HepG2 (cell line): ENCODE data around the gene NPIPB6. TPM values are rescaled to one million over a fixed set of nuclear protein-coding genes. Genes with fewer than 3 reads are reported as not detected.

Source experiments
- ARNTL ChIP-seq: sonication (generic); formaldehyde crosslinking; IDR thresholded peaks from 2 replicates; pipeline ENCODE4 v1.4.0; 2020; ENCODE audit warnings: mild to moderate bottlenecking, missing genetic modification reagents
- EHMT2 ChIP-seq: fragments of 200-600 bp; sonication (generic); IDR thresholded peaks from 2 replicates; pipeline ENCODE4 v1.7.0; 2017; ENCODE audit warnings: antibody characterized with exemption, low read depth, low read length, borderline replicate concordance
- GABPA ChIP-seq, 2 experiments: IDR thresholded peaks; 2 replicates each; pipeline ENCODE4 v1.6.1; 2011 to 2016; ENCODE audit warnings: low read depth in 2 of 2, low read length in 1 of 2, missing biosample characterization in 1 of 2, missing genetic modification characterization in 1 of 2
- MEF2D ChIP-seq: sonication (generic); formaldehyde crosslinking; IDR thresholded peaks from 2 replicates; pipeline ENCODE4 v1.5.1; 2020; ENCODE audit warnings: mild to moderate bottlenecking, missing genetic modification reagents
- RNF219 ChIP-seq: sonication (generic); formaldehyde crosslinking; IDR thresholded peaks from 2 replicates; pipeline ENCODE4 v1.5.0; 2020; ENCODE audit warnings: mild to moderate bottlenecking, missing genetic modification reagents
- SETDB1 ChIP-seq: sonication (generic); formaldehyde crosslinking; IDR thresholded peaks from 2 replicates; pipeline ENCODE4 v1.5.1; 2020; ENCODE audit warnings: missing genetic modification reagents, mild to moderate bottlenecking, borderline replicate concordance
- SOX5 ChIP-seq: IDR thresholded peaks from 2 replicates; pipeline ENCODE4 v1.6.1; 2016; ENCODE audit warnings: borderline replicate concordance
- SP140L ChIP-seq: sonication (generic); formaldehyde crosslinking; IDR thresholded peaks from 2 replicates; pipeline ENCODE4 v1.4.0; 2020; ENCODE audit warnings: missing genetic modification reagents, borderline replicate concordance
- ZEB1 ChIP-seq: IDR thresholded peaks from 2 replicates; pipeline ENCODE4 v1.6.1; 2012; ENCODE audit warnings: mild to moderate bottlenecking, low read depth, inconsistent platforms; ENCODE audit not compliant: insufficient replicate concordance
- ZIK1 ChIP-seq: sonication (generic); formaldehyde crosslinking; IDR thresholded peaks from 2 replicates; pipeline ENCODE4 v1.5.0; 2020; ENCODE audit warnings: mild to moderate bottlenecking, low read depth, missing genetic modification reagents, borderline replicate concordance
- ZNF30 ChIP-seq: sonication (generic); formaldehyde crosslinking; IDR thresholded peaks from 2 replicates; pipeline ENCODE4 v1.5.0; 2020; ENCODE audit warnings: mild to moderate bottlenecking, missing genetic modification reagents
- ZNF451 ChIP-seq: sonication (generic); formaldehyde crosslinking; IDR thresholded peaks from 2 replicates; pipeline ENCODE4 v1.5.0; 2020; ENCODE audit warnings: mild to moderate bottlenecking, missing genetic modification reagents
- ZNF570 ChIP-seq: sonication (generic); formaldehyde crosslinking; IDR thresholded peaks from 2 replicates; pipeline ENCODE4 v1.4.0; 2020; ENCODE audit warnings: mild to moderate bottlenecking, missing genetic modification reagents, borderline replicate concordance
- ZSCAN20 ChIP-seq: sonication (generic); formaldehyde crosslinking; IDR thresholded peaks from 2 replicates; pipeline ENCODE4 v1.4.0; 2020; ENCODE audit warnings: missing genetic modification reagents, mild to moderate bottlenecking, borderline replicate concordance
- polyA plus RNA-seq, 8 experiments: library from polyadenylated mRNA; depleted of rRNA in 3 of 8; stranded (reverse) in 7 of 8; unstranded in 1 of 8; fragments of >200 nt; fragmentation: Illumina TruSeq in 4 of 8; extraction: Trizol in 4 of 8; gene quantifications; 2 replicates each; pipeline versions ENCODE4 v1.2.1 to v1.2.3, GENCODE V29; 2011 to 2016; ENCODE audit warnings: low read depth in 4 of 8, missing spikeins in 1 of 8, mixed read lengths in 1 of 8; ENCODE audit not compliant: insufficient read depth in 1 of 8
- total RNA-seq, 5 experiments: library from RNA; depleted of rRNA; stranded (reverse); fragments of >200 nt; fragmentation: Illumina TruSeq; extraction: Trizol; gene quantifications; 2 replicates each; pipeline ENCODE4 v1.2.3, GENCODE V29; 2016; ENCODE audit warnings: low read depth in 1 of 5
- TF ChIP-seq, protein P1 (sequence below): sonication (generic); formaldehyde crosslinking; conservative IDR thresholded peaks from 2 replicates; pipeline ENCODE4 v1.8.0; 2022; ENCODE audit warnings: mild to moderate bottlenecking, moderate library complexity, missing genetic modification reagents
- TF ChIP-seq, protein P2 (sequence below): sonication (generic); formaldehyde crosslinking; conservative IDR thresholded peaks from 2 replicates; pipeline ENCODE4 v1.4.0; 2020; ENCODE audit warnings: mild to moderate bottlenecking, missing genetic modification reagents, moderate library complexity
- TF ChIP-seq, protein P3 (sequence below): IDR thresholded peaks from 2 replicates; pipeline ENCODE4 v1.6.1; 2016; ENCODE audit warnings: missing genetic modification reagents, missing compliant biosample characterization
- TF ChIP-seq, protein P4 (sequence below): sonication (generic); formaldehyde crosslinking; IDR thresholded peaks from 2 replicates; pipeline ENCODE4 v1.5.0; 2020; ENCODE audit warnings: mild to moderate bottlenecking, missing genetic modification reagents

NPIPB6 gene
- total and polyA plus RNA-seq, 2 of the 13 experiments (the other 11 are each of a cell fraction or from before 2014, with no cell fraction given), result 0.25 TPM; not detected in 1

- no peak for TF ChIP-seq RNF219
- TF ChIP-seq, protein P1, sequence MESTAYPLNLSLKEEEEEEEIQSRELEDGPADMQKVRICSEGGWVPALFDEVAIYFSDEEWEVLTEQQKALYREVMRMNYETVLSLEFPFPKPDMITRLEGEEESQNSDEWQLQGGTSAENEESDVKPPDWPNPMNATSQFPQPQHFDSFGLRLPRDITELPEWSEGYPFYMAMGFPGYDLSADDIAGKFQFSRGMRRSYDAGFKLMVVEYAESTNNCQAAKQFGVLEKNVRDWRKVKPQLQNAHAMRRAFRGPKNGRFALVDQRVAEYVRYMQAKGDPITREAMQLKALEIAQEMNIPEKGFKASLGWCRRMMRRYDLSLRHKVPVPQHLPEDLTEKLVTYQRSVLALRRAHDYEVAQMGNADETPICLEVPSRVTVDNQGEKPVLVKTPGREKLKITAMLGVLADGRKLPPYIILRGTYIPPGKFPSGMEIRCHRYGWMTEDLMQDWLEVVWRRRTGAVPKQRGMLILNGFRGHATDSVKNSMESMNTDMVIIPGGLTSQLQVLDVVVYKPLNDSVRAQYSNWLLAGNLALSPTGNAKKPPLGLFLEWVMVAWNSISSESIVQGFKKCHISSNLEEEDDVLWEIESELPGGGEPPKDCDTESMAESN (CRISPR knock-in tag), result peak; percentile 69
- no peak for TF ChIP-seq EHMT2
- no peak for TF ChIP-seq ZNF570 (CRISPR knock-in tag)
- TF ChIP-seq SOX5, result peak; percentile 37; the same call in 1 of the 2 replicates
- TF ChIP-seq SP140L (CRISPR knock-in tag), result no peak
- TF ChIP-seq MEF2D (CRISPR knock-in tag), result 0 out of 2 replicates have a peak, but pooled peaks have one; percentile 33
- TF ChIP-seq, protein P2, sequence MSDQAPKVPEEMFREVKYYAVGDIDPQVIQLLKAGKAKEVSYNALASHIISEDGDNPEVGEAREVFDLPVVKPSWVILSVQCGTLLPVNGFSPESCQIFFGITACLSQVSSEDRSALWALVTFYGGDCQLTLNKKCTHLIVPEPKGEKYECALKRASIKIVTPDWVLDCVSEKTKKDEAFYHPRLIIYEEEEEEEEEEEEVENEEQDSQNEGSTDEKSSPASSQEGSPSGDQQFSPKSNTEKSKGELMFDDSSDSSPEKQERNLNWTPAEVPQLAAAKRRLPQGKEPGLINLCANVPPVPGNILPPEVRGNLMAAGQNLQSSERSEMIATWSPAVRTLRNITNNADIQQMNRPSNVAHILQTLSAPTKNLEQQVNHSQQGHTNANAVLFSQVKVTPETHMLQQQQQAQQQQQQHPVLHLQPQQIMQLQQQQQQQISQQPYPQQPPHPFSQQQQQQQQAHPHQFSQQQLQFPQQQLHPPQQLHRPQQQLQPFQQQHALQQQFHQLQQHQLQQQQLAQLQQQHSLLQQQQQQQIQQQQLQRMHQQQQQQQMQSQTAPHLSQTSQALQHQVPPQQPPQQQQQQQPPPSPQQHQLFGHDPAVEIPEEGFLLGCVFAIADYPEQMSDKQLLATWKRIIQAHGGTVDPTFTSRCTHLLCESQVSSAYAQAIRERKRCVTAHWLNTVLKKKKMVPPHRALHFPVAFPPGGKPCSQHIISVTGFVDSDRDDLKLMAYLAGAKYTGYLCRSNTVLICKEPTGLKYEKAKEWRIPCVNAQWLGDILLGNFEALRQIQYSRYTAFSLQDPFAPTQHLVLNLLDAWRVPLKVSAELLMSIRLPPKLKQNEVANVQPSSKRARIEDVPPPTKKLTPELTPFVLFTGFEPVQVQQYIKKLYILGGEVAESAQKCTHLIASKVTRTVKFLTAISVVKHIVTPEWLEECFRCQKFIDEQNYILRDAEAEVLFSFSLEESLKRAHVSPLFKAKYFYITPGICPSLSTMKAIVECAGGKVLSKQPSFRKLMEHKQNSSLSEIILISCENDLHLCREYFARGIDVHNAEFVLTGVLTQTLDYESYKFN (CRISPR knock-in tag), result peak; percentile 65
- no peak for TF ChIP-seq SETDB1 (CRISPR knock-in tag)
- TF ChIP-seq ZIK1 (CRISPR knock-in tag), result no peak
- TF ChIP-seq, protein P3, sequence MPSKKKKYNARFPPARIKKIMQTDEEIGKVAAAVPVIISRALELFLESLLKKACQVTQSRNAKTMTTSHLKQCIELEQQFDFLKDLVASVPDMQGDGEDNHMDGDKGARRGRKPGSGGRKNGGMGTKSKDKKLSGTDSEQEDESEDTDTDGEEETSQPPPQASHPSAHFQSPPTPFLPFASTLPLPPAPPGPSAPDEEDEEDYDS (CRISPR knock-in tag), result peak; percentile 50; the same call in 1 of the 2 replicates
- TF ChIP-seq, protein P4, sequence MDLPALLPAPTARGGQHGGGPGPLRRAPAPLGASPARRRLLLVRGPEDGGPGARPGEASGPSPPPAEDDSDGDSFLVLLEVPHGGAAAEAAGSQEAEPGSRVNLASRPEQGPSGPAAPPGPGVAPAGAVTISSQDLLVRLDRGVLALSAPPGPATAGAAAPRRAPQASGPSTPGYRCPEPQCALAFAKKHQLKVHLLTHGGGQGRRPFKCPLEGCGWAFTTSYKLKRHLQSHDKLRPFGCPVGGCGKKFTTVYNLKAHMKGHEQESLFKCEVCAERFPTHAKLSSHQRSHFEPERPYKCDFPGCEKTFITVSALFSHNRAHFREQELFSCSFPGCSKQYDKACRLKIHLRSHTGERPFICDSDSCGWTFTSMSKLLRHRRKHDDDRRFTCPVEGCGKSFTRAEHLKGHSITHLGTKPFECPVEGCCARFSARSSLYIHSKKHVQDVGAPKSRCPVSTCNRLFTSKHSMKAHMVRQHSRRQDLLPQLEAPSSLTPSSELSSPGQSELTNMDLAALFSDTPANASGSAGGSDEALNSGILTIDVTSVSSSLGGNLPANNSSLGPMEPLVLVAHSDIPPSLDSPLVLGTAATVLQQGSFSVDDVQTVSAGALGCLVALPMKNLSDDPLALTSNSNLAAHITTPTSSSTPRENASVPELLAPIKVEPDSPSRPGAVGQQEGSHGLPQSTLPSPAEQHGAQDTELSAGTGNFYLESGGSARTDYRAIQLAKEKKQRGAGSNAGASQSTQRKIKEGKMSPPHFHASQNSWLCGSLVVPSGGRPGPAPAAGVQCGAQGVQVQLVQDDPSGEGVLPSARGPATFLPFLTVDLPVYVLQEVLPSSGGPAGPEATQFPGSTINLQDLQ (CRISPR knock-in tag), result no peak
- TF ChIP-seq GABPA (IDR thresholded peaks at IDR 0.05; ENCODE audit: low read depth, low read length), result no peak
- TF ChIP-seq GABPA (CRISPR knock-in tag; IDR thresholded peaks at IDR 0.05; ENCODE audit: low read depth), result peak; percentile 38; the same call in 1 of the 2 replicates
- TF ChIP-seq ZEB1, result no peak
- 0 out of 2 replicates have a peak, but pooled peaks have one; percentile 23 for TF ChIP-seq ZSCAN20 (CRISPR knock-in tag)
- no peak for TF ChIP-seq ARNTL (CRISPR knock-in tag)
- no peak for TF ChIP-seq ZNF451 (CRISPR knock-in tag)
- TF ChIP-seq ZNF30 (CRISPR knock-in tag), result no peak
Observed at GRCh38 chr16:28324235-28324886, 38.9 kb downstream of the NPIPB6 start (continued).
